HEK293T (cell line): ENCODE measurements around the gene NDE1.
A peak's percentile ranks its signal among the peaks of the same experiment; 100 is the strongest.

Source experiments
- CTCF ChIA-PET: fragments of 350-600 bp; formaldehyde crosslinking; extraction: SDS; loops from one replicate; lab custom pipeline; 2021; ENCODE audit warnings: antibody characterized with exemption, inconsistent platforms; lab: Yijun Ruan, JAX
- POLR2A ChIA-PET: fragments of 350-600 bp; formaldehyde crosslinking; extraction: SDS; loops from one replicate; lab custom pipeline; 2020; ENCODE audit warnings: antibody characterized with exemption, inconsistent platforms; lab: Yijun Ruan, JAX
- DNase-seq: peaks from one replicate; pipeline ENCODE4 v3.0.0; 2012; ENCODE audit warnings: mixed read lengths; ENCODE audit errors: extremely low spot score
- ARNT ChIP-seq: fragments of 450-650 bp; IDR thresholded peaks from 2 replicates; pipeline ENCODE4 v1.6.1; 2017; ENCODE audit warnings: mild to moderate bottlenecking
- BHLHE40 ChIP-seq: fragments of 450-650 bp; IDR thresholded peaks from 2 replicates; pipeline ENCODE4 v1.6.1; 2016; ENCODE audit warnings: mild to moderate bottlenecking, moderate library complexity, borderline replicate concordance
- CTBP1 ChIP-seq: fragments of 450-650 bp; IDR thresholded peaks from 2 replicates; pipeline ENCODE4 v1.6.1; 2016; ENCODE audit warnings: borderline replicate concordance
- ELF4 ChIP-seq: fragments of 450-650 bp; IDR thresholded peaks from 2 replicates; pipeline ENCODE4 v1.6.1; 2017; ENCODE audit warnings: antibody characterized with exemption
- FOXA1 ChIP-seq: fragments of 450-650 bp; IDR thresholded peaks from 2 replicates; pipeline ENCODE4 v1.6.1; 2016; ENCODE audit warnings: mild to moderate bottlenecking
- FOXK2 ChIP-seq: fragments of 450-650 bp; IDR thresholded peaks from 2 replicates; pipeline ENCODE4 v1.6.1; 2016; ENCODE audit warnings: mild to moderate bottlenecking
- FOXM1 ChIP-seq: fragments of 450-650 bp; IDR thresholded peaks from 2 replicates; pipeline ENCODE4 v1.6.1; 2017; ENCODE audit warnings: mild to moderate bottlenecking, borderline replicate concordance
- HDGF ChIP-seq: fragments of 450-650 bp; IDR thresholded peaks from 2 replicates; pipeline ENCODE4 v1.6.1; 2017; ENCODE audit warnings: antibody characterized with exemption, borderline replicate concordance
- L3MBTL2 ChIP-seq: fragments of 450-650 bp; conservative IDR thresholded peaks from 2 replicates; pipeline ENCODE4 v1.6.1; 2016; ENCODE audit warnings: mild to moderate bottlenecking
- LEF1 ChIP-seq: fragments of 450-650 bp; IDR thresholded peaks from 2 replicates; pipeline ENCODE4 v1.6.1; 2017; ENCODE audit warnings: mild to moderate bottlenecking, borderline replicate concordance
- NFRKB ChIP-seq: fragments of 450-650 bp; IDR thresholded peaks from 2 replicates; pipeline ENCODE4 v1.6.1; 2016; ENCODE audit warnings: mild to moderate bottlenecking, moderate library complexity
- PKNOX1 ChIP-seq: fragments of 450-650 bp; IDR thresholded peaks from 2 replicates; pipeline ENCODE4 v1.6.1; 2016
- SP1 ChIP-seq: fragments of 450-650 bp; IDR thresholded peaks from 2 replicates; pipeline ENCODE4 v1.6.1; 2017
- SUZ12 ChIP-seq: fragments of 450-650 bp; IDR thresholded peaks from 2 replicates; pipeline ENCODE4 v1.6.1; 2016; ENCODE audit warnings: mild to moderate bottlenecking
- TARDBP ChIP-seq: fragments of 450-650 bp; IDR thresholded peaks from 2 replicates; pipeline ENCODE4 v1.6.1; 2016
- ZNF384 ChIP-seq: fragments of 450-650 bp; IDR thresholded peaks from 2 replicates; pipeline ENCODE4 v1.6.1; 2016

NDE1 gene

DNA sequence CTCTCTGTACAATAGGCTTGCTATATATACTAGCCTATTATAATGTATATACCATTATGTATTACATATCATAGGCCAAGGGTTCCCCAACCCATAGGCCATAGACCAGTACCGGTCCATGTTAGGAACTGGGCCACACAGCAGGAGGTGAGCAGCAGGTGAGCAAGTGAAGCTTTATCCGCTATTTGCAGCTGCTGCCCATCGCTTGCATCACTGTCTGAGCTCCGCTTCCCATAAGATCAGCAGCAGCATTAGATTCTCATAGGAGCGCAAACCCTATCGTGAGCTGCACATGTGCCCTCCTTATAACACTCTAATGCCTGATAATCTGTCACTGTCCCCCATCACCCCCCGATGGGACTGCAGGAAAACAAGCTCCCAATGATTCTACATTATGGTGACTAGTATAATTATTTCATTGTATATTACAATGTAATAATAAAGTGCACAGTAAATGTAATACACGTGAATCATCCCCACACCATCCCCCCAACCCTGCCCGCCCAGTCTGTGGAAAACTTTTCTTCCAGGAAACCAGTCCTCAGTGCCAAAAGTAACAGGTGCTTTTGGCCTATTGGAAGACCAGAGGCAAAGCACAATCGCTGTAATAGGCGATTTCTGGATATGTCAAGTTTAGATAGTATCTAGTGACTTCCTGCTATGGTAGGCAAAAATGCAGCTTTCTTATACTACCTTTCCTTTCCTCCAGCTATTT, 122.7 kb downstream of the NDE1 start:
- no peak for TF ChIP-seq ZNF384
- no peak for TF ChIP-seq HDGF
- no peak for TF ChIP-seq FOXK2
- no peak for TF ChIP-seq SUZ12
- TF ChIP-seq BHLHE40, result no peak
- no peak for TF ChIP-seq PKNOX1
- no peak for TF ChIP-seq SP1
- TF ChIP-seq FOXA1, result no peak
- no peak for TF ChIP-seq ARNT
- TF ChIP-seq NFRKB, result no peak
- no peak for TF ChIP-seq TARDBP
- no peak for TF ChIP-seq CTBP1
- no peak for TF ChIP-seq L3MBTL2
- CTCF ChIA-PET, result interaction anchor here (0.6 kb wide), 3 partner anchors 49 to 415 kb away, joined by 3 read pairs; no protein-coding TSS in a partner anchor
- no peak for DNase-seq
- POLR2A ChIA-PET, result no interaction called here

GRCh38 chr16:15773968-15774367, 123.9 kb downstream of the NDE1 start:
- CTCF ChIA-PET, result no interaction called here
- TF ChIP-seq ARNT (no peak), FOXA1 (no peak), TARDBP (no peak), FOXM1 (no peak), PKNOX1 (no peak), LEF1 (no peak), CTBP1 (no peak), L3MBTL2 (no peak), SUZ12 (no peak), FOXK2 (no peak), BHLHE40 (no peak), HDGF (no peak), ELF4 (no peak), NFRKB (no peak), SP1 (no peak), ZNF384 (no peak)
- POLR2A ChIA-PET, result no interaction called here

DNA sequence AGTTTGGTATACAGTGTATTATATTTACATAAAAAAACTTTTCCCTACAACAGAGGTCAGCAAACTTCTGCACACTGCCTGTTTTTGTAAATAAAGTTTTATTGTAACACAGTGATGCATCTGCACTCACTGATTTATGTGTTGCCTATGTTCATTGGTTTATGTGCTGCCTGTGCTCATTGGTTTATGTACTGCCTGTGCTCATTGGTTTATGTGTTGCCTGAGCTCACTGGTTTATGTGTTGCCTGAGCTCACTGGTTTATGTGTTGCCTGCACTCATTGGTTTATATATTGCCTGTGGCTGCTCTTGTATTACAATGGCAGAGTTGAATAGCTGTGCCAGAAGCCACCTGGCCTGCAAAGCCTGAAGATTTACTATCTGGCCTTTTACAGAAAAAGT, 125.2 kb downstream of the NDE1 start:
- POLR2A ChIA-PET, result no interaction called here
- TF ChIP-seq L3MBTL2 (no peak), ARNT (no peak), HDGF (no peak), PKNOX1 (0 out of 2 replicates have a peak, but pooled peaks have one; percentile 15), SP1 (no peak), NFRKB (no peak)
- peak; percentile 22 for DNase-seq
- CTCF ChIA-PET, result no interaction called here

More at GRCh38 chr16:15773968-15774367, 123.9 kb downstream of the NDE1 start:
- no peak for DNase-seq

DNA sequence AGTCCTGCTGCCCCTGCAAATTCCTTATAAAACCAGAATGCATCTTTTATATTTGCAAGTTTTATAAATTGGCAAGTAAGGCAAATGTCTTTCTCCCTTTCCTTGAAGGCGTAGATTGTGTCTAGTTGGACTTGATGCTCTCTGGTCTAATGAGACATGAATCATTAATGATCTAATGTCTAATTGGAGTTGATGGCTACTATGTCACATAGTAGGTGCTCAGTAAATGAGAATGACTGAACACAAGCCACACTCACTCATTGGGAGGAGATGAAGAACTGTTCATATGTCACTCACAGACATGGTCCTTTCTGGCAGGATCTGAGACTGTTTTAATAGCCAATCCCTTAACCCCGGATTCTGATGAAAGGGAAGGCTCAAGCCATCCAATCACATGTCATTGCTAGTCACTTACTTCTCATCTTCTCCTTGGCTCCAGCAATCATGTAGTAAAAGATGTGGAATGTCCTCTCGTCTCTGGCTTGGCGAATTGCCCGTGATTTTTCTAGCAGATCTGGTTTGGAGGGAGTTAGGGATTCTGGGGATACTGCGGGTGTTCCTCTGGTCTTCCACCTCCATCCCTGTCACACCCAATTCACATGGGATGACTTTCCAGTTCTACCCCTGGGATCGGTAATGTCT, 125.7 kb downstream of the NDE1 start:
- TF ChIP-seq PKNOX1, result no peak
- TF ChIP-seq BHLHE40, result no peak
- no peak for TF ChIP-seq SUZ12
- no peak for TF ChIP-seq ELF4
- TF ChIP-seq L3MBTL2, result no peak
- TF ChIP-seq FOXA1, result no peak
- no peak for TF ChIP-seq FOXM1
- no peak for TF ChIP-seq CTBP1
- no peak for TF ChIP-seq ZNF384
- no peak for TF ChIP-seq ARNT
- no peak for TF ChIP-seq LEF1
- TF ChIP-seq HDGF, result no peak
- CTCF ChIA-PET, result interaction anchor here (0.6 to 2.4 kb wide), 2 partner anchors 17 to 46 kb away, joined by 3 to 19 read pairs; no protein-coding TSS in a partner anchor
- DNase-seq, result no peak
- POLR2A ChIA-PET, result no interaction called here
